Activated T-helper 1 cell treated with anti-CD3 and anti-CD28 coated beads, Interleukin-12 subunit alpha, Interleukin-12 subunit beta, Interleukin-2, Interleukin-4 antibody, amounts not matched to agents 30 ng/mL and 10 ng/mL and 1 ng/mL, durations not matched to agents 14 hours and 24 hours and 36 hours (primary cell): Measurements from ENCODE around the gene STX19. TPM values are rescaled to one million over a fixed set of nuclear protein-coding genes. Genes with fewer than 3 reads are reported as not detected.
A peak's percentile ranks its signal among the peaks of the same experiment; 100 is the strongest.

Source experiments
- DNase-seq: peaks from one replicate; pipeline ENCODE4 v3.0.0; 2021; ENCODE audit warnings: low spot score
- H3K27ac Mint-ChIP-seq: one replicate; pipeline ENCODE4 v1.8.0; 2021; ENCODE audit warnings: mild to moderate bottlenecking, mixed read lengths
- H3K27me3 Mint-ChIP-seq: one replicate; pipeline ENCODE4 v1.8.0; 2022; ENCODE audit warnings: mild to moderate bottlenecking, moderate library complexity, mixed read lengths; ENCODE audit not compliant: insufficient read depth
- H3K36me3 Mint-ChIP-seq: one replicate; pipeline ENCODE4 v1.8.0; 2021; ENCODE audit warnings: low read depth, mixed read lengths
- H3K4me1 Mint-ChIP-seq: one replicate; pipeline ENCODE4 v1.8.0; 2021; ENCODE audit warnings: low read depth, mixed read lengths
- H3K4me3 Mint-ChIP-seq: one replicate; pipeline ENCODE4 v1.8.0; 2021; ENCODE audit warnings: mild to moderate bottlenecking, moderate library complexity, mixed read lengths
- H3K9me3 Mint-ChIP-seq: one replicate; pipeline ENCODE4 v1.8.0; 2021; ENCODE audit warnings: mixed read lengths
- intact Hi-C: fragments of 100-400 bp; cut with micrococcal nuclease; formaldehyde crosslinking; loops from one replicate; pipeline ENCODE4 v1.15.1; 2024
- total RNA-seq: library from RNA; stranded (reverse); gene quantifications from 2 replicates; pipeline ENCODE4 v1.2.3, GENCODE V29; 2022

The STX19 gene
- total RNA-seq, 1 donor from 2014 or later: not detected

GRCh38 chr3:94015025-94015424, 13.4 kb downstream of the STX19 start:
- no peak for DNase-seq
- Mint-ChIP-seq H3K36me3 (peaks cover 15% of the 10 kb centered on the region), H3K27me3 (no peaks in the 10 kb centered on the region), H3K4me1 (peaks cover 35% of the 10 kb centered on the region), H3K9me3 (peaks cover 7% of the 10 kb centered on the region), H3K27ac (peak overlapping the region; percentile 14), H3K4me3 (no peak overlapping the region)
- intact Hi-C loops: no loop called here

GRCh38 chr3:94012185-94012584, 16.2 kb downstream of the STX19 start:
- intact Hi-C loops: loop anchor here (1.0 kb wide), 1 partner anchor 8 kb away; no protein-coding TSS in a partner anchor
- H3K36me3 Mint-ChIP-seq: peaks cover 12% of the 10 kb centered on the region
- H3K27ac Mint-ChIP-seq: peak overlapping the region; percentile 91
- peaks cover 7% of the 10 kb centered on the region for H3K9me3 Mint-ChIP-seq
- DNase-seq: no peak
- H3K4me1 Mint-ChIP-seq: peaks cover 44% of the 10 kb centered on the region
- no peaks in the 10 kb centered on the region for H3K27me3 Mint-ChIP-seq
- H3K4me3 Mint-ChIP-seq: peak overlapping the region; percentile 6

DNA sequence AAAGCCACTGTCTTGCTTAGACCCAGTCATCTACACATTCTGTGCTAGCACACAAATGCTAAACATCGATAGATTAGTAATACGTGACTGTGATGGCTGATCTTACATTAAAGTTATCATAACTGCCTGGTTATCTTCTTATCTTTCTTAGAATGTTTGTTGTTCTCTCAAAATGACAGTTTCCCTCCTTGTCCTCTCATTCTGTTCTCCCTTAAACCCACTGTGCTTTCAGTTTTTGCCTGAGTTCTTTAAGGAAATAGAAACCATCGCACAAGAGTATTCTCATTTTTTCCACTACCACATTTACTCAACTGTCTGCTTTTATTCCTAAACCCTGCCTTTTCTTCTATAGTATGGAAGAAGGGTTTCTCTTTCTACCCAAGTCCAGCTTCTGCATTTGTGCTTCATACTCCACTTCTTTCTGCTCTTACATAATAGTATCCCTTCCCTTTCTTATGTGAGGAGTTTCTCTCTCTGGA, 17.1 kb downstream of the STX19 start:
- Mint-ChIP-seq H3K4me1 (peaks cover 44% of the 10 kb centered on the region), H3K36me3 (peaks cover 15% of the 10 kb centered on the region), H3K9me3 (peaks cover 7% of the 10 kb centered on the region), H3K27ac (peak overlapping the region; percentile 91), H3K27me3 (no peaks in the 10 kb centered on the region), H3K4me3 (peak overlapping the region; percentile 23)
- intact Hi-C loops: loop anchor here (1.0 kb wide), 4 partner anchors 31 to 58 kb away; partner anchors contain the start of genes ARL13B and DHFR2
- no peak for DNase-seq

DNA sequence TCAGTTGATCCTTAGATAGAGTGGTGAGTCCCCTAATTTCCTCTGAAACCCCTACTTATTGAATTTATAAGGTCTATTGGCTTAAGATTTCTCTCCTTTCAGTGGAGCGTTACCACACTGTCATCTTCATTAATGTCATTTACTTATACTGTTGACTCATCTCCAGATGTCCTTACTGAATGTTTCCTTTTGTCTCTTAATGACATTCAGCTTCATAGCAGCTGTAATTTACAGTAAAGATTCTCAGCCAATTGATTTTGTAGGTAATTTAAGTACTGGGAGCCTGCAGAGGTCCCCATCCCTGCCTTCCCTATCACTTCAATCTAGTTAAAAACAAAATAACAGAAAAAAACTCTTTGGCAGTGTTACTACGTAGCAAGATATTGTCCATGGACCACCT, 18.8 kb downstream of the STX19 start:
- Mint-ChIP-seq H3K4me3 (no peak overlapping the region), H3K36me3 (peaks cover 12% of the 10 kb centered on the region), H3K4me1 (peaks cover 38% of the 10 kb centered on the region), H3K27ac (no peak overlapping the region), H3K27me3 (no peaks in the 10 kb centered on the region), H3K9me3 (peaks cover 1% of the 10 kb centered on the region)
- intact Hi-C loops: no loop called here
- DNase-seq: no peak

GRCh38 chr3:94008253-94008652, 20.1 kb downstream of the STX19 start:
- Mint-ChIP-seq H3K27me3 (no peaks in the 10 kb centered on the region), H3K9me3 (no peaks in the 10 kb centered on the region), H3K4me3 (no peak overlapping the region), H3K36me3 (peaks cover 11% of the 10 kb centered on the region), H3K4me1 (peaks cover 41% of the 10 kb centered on the region), H3K27ac (no peak overlapping the region)
- DNase-seq: no peak
- intact Hi-C loops: no loop called here

DNA sequence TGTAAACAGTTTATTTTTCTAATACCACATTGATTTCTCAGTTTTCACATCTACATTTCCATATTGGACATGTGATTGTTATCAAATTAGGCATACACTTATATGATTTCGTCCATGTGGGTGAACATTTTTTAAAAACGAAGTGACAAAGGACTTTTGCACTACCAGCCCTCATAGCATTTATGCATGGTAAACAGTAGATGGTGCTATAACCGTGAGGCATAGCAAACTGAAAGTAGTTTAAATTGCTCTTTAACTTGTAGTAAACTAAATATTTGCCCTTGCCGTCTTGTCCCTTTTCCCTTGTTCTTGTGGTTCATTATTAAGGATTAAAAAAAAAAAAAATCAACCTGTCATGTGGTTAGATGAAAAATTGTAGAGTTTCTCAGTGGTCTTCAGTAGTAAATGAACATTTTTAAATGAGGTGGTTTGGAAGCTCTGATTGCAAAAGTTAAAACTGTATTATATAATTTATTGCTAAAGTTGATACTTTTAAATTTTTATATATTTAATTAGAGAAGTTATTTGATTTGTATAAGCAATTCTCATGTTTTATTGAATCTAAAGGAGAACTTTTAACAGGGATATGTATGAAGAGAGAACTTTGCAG, 24.0 kb downstream of the STX19 start:
- intact Hi-C loops: loop anchor here (1.0 kb wide), 7 partner anchors 8 to 245 kb away; partner anchors contain the start of genes ARL13B and DHFR2
- Mint-ChIP-seq H3K4me1 (peaks cover 12% of the 10 kb centered on the region), H3K36me3 (peaks cover 5% of the 10 kb centered on the region), H3K9me3 (no peaks in the 10 kb centered on the region), H3K27me3 (no peaks in the 10 kb centered on the region), H3K27ac (no peak overlapping the region), H3K4me3 (no peak overlapping the region)
- DNase-seq: no peak

DNA sequence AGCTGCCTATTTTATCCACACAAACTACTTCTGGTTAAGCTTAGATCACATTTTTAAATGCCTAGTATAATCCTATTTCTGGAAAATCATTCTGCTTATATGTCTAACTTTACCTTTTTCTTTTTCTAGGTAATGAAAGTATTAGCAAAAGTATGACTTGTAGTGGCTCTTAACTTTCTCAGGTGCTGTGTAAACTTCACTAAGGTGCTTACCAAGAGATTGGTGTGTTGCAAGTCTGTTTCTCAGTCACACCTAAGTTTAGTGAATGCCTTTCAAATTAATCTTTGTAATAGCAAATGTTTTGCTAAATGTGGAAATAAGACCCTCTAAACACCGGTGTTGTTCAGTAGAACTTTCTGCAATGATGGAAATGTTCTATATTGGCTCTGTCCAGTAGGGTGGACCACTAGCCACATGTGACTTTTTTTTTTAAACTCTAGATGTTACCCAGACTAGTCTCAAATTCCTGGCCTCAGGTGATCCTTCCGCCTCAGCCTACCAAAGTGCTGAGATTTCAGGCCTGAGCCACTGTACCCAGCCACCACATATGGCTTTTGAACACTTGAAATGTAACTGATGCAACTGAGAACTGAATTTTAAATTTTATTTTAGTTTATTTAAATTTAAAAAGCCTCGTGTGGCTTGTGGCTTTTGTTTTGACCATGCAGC, 26.4 kb downstream of the STX19 start:
- Mint-ChIP-seq H3K4me1 (peaks cover 7% of the 10 kb centered on the region), H3K4me3 (no peak overlapping the region)

GRCh38 chr3:94001191-94001590, 27.2 kb downstream of the STX19 start:
- Mint-ChIP-seq H3K27ac (no peak overlapping the region), H3K4me3 (no peak overlapping the region), H3K36me3 (peaks cover 4% of the 10 kb centered on the region), H3K9me3 (no peaks in the 10 kb centered on the region), H3K27me3 (no peaks in the 10 kb centered on the region), H3K4me1 (peaks cover 7% of the 10 kb centered on the region)
- intact Hi-C loops: no loop called here
- DNase-seq: no peak

More for the DNA sequence above, 26.4 kb downstream of the STX19 start:
- DNase-seq: no peak
- no peaks in the 10 kb centered on the region for H3K9me3 Mint-ChIP-seq
- no peak overlapping the region for H3K27ac Mint-ChIP-seq
- H3K36me3 Mint-ChIP-seq: peaks cover 7% of the 10 kb centered on the region
- no peaks in the 10 kb centered on the region for H3K27me3 Mint-ChIP-seq
- intact Hi-C loops: no loop called here

GRCh38 chr3:93994056-93994455, 34.3 kb downstream of the STX19 start:
- H3K4me1 Mint-ChIP-seq: no peaks in the 10 kb centered on the region
- H3K9me3 Mint-ChIP-seq: no peaks in the 10 kb centered on the region
- no peaks in the 10 kb centered on the region for H3K27me3 Mint-ChIP-seq
- peaks cover 2% of the 10 kb centered on the region for H3K36me3 Mint-ChIP-seq
- no peak overlapping the region for H3K27ac Mint-ChIP-seq
- H3K4me3 Mint-ChIP-seq: no peak overlapping the region
- intact Hi-C loops: no loop called here
- no peak for DNase-seq

- H3K27me3 Mint-ChIP-seq: no peaks in the 10 kb centered on the region
- no peaks in the 10 kb centered on the region for H3K9me3 Mint-ChIP-seq
- no peak for DNase-seq
- no peaks in the 10 kb centered on the region for H3K4me1 Mint-ChIP-seq
- H3K36me3 Mint-ChIP-seq: no peaks in the 10 kb centered on the region
- no peak overlapping the region for H3K4me3 Mint-ChIP-seq
- intact Hi-C loops: no loop called here
- H3K27ac Mint-ChIP-seq: no peak overlapping the region
Observed at GRCh38 chr3:93992207-93992606, 36.2 kb downstream of the STX19 start.

GRCh38 chr3:93991631-93992030, 36.8 kb downstream of the STX19 start:
- no peaks in the 10 kb centered on the region for H3K36me3 Mint-ChIP-seq

GRCh38 chr3:93989241-93989640, 39.2 kb downstream of the STX19 start:
- Mint-ChIP-seq H3K4me3 (no peak overlapping the region), H3K27me3 (no peaks in the 10 kb centered on the region), H3K4me1 (no peaks in the 10 kb centered on the region), H3K9me3 (no peaks in the 10 kb centered on the region), H3K27ac (no peak overlapping the region), H3K36me3 (no peaks in the 10 kb centered on the region)
- DNase-seq: no peak
- intact Hi-C loops: no loop called here

More at GRCh38 chr3:93991631-93992030, 36.8 kb downstream of the STX19 start:
- Mint-ChIP-seq H3K4me3 (no peak overlapping the region), H3K27ac (no peak overlapping the region), H3K27me3 (no peaks in the 10 kb centered on the region), H3K4me1 (no peaks in the 10 kb centered on the region), H3K9me3 (no peaks in the 10 kb centered on the region)
- no peak for DNase-seq
- intact Hi-C loops: no loop called here

GRCh38 chr3:93988764-93989163, 39.6 kb downstream of the STX19 start:
- no peak overlapping the region for H3K4me3 Mint-ChIP-seq
- no peaks in the 10 kb centered on the region for H3K9me3 Mint-ChIP-seq
- no peaks in the 10 kb centered on the region for H3K36me3 Mint-ChIP-seq
- no peak for DNase-seq
- no peaks in the 10 kb centered on the region for H3K4me1 Mint-ChIP-seq
- H3K27ac Mint-ChIP-seq: no peak overlapping the region
- no peaks in the 10 kb centered on the region for H3K27me3 Mint-ChIP-seq
- intact Hi-C loops: no loop called here
